Astrocyte of the cerebellum (primary cell): Measurements from ENCODE around the gene ASXL3.

Experiments
- DNase-seq: peaks from one replicate; pipeline ENCODE4 v3.0.0-alpha.2; 2011; ENCODE audit warnings: low read depth
- H3K4me3 ChIP-seq: 2 replicates; pipeline ENCODE4 v1.5.1; 2011; ENCODE audit warnings: mild to moderate bottlenecking, low read depth, low read length, moderate library complexity
- CTCF ChIP-seq: IDR thresholded peaks from 2 replicates; pipeline ENCODE4 v1.5.1; 2012; ENCODE audit warnings: low read length, low read depth, moderate library complexity, mild to moderate bottlenecking; ENCODE audit errors: missing control alignments
- in situ Hi-C: cut with HindIII; loops from 2 replicates; pipeline ENCODE4 v1.10.0; 2017; ENCODE audit warnings: low sequenced_read_pairs

ASXL3 gene

GRCh38 chr18:33606621-33607020 is 28.6 kb downstream of the ASXL3 start:
- DNase-seq = no peak
- no peak for TF ChIP-seq CTCF
- H3K4me3 ChIP-seq = no peak overlapping the region
- in situ Hi-C loops = no loop called here

- H3K4me3 ChIP-seq = no peak overlapping the region
- no peak for DNase-seq
- in situ Hi-C loops = no loop called here
- no peak for TF ChIP-seq CTCF
These were observed 33.6 kb downstream of the ASXL3 start for GRCh38 chr18:33611525-33612135.

GRCh38 chr18:33612632-33613031 is 34.6 kb downstream of the ASXL3 start:
- no peak overlapping the region for H3K4me3 ChIP-seq
- in situ Hi-C loops = no loop called here
- no peak for TF ChIP-seq CTCF
- DNase-seq = no peak

- DNase-seq = no peak
- in situ Hi-C loops = no loop called here
- TF ChIP-seq CTCF = no peak
- no peak overlapping the region for H3K4me3 ChIP-seq
These were observed 38.5 kb downstream of the ASXL3 start for GRCh38 chr18:33616556-33616955.

- in situ Hi-C loops = no loop called here
- no peak for DNase-seq
- TF ChIP-seq CTCF = no peak
- H3K4me3 ChIP-seq = no peak overlapping the region
These were observed 49.1 kb downstream of the ASXL3 start for GRCh38 chr18:33627114-33627513.

- no peak overlapping the region for H3K4me3 ChIP-seq
- no peak for DNase-seq
- in situ Hi-C loops = no loop called here
- no peak for TF ChIP-seq CTCF
These were observed 52.5 kb downstream of the ASXL3 start for GRCh38 chr18:33630476-33630875.

GRCh38 chr18:33641141-33641540 is 63.1 kb downstream of the ASXL3 start:
- H3K4me3 ChIP-seq = no peak overlapping the region
- in situ Hi-C loops = no loop called here
- no peak for DNase-seq
- no peak for TF ChIP-seq CTCF
